Testis (tissue), 2 donors: ENCODE results near the gene CZIB.

Experiments used
- POLR2A ChIP-seq: fragments of 450-650 bp; IDR thresholded peaks from one replicate; pipeline ENCODE4 v1.6.1; 2017; ENCODE audit warnings: antibody characterized with exemption, mild to moderate bottlenecking, moderate library complexity
- TF ChIP-seq, protein P1 (sequence below), 3 experiments: fragments of 450-650 bp in 2 of 3; fragments of 200-600 bp in 1 of 3; sonication (generic) in 1 of 3; IDR thresholded peaks; one replicate each; pipeline ENCODE4 v1.5.1; 2016 to 2019; ENCODE audit warnings: antibody characterized with exemption in 3 of 3, mild to moderate bottlenecking in 2 of 3, moderate library complexity in 1 of 3

GRCh38 chr1:53262000-53262399 lies 41.6 kb upstream of the CZIB start:
- no peak for TF ChIP-seq POLR2A
- TF ChIP-seq, protein P1, sequence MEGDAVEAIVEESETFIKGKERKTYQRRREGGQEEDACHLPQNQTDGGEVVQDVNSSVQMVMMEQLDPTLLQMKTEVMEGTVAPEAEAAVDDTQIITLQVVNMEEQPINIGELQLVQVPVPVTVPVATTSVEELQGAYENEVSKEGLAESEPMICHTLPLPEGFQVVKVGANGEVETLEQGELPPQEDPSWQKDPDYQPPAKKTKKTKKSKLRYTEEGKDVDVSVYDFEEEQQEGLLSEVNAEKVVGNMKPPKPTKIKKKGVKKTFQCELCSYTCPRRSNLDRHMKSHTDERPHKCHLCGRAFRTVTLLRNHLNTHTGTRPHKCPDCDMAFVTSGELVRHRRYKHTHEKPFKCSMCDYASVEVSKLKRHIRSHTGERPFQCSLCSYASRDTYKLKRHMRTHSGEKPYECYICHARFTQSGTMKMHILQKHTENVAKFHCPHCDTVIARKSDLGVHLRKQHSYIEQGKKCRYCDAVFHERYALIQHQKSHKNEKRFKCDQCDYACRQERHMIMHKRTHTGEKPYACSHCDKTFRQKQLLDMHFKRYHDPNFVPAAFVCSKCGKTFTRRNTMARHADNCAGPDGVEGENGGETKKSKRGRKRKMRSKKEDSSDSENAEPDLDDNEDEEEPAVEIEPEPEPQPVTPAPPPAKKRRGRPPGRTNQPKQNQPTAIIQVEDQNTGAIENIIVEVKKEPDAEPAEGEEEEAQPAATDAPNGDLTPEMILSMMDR (IDR thresholded peaks at IDR 0.05) = no peak
